Hematopoietic multipotent progenitor cell (in vitro differentiated cells): ENCODE measurements around the gene DYDC2. TPM values are rescaled to one million over a fixed set of nuclear protein-coding genes. Genes with fewer than 3 reads are reported as not detected.
A peak's percentile ranks its signal among the peaks of the same experiment; 100 is the strongest.
"Not testable (repeated sequence)": the region's sequence is repeated elsewhere in the genome, so short reads cannot be mapped to it uniquely, and the experiment has no call there.

Experiments used
- DNase-seq, 3 donors: peaks; one replicate each; pipeline ENCODE4 v3.0.0-alpha.2; 2011 to 2015; ENCODE audit warnings: low read depth in 2 of 3, low spot score in 2 of 3
- total RNA-seq: library from RNA; depleted of rRNA; stranded (reverse); fragments of >200 nt; gene quantifications from one replicate; pipeline ENCODE4 v1.2.3, GENCODE V29; 2012

DYDC2 gene
- not detected for total RNA-seq

GRCh38 chr10:80356563-80356988, at the start of gene DYDC2, which contains the start of gene DYDC1:
Gene DYDC2, plus strand, starts transcription at chr10:80356781. Its CDS starts 5,663 bp downstream, at chr10:80362444.
Gene DYDC1, minus strand, starts transcription at chr10:80356755. Its CDS starts 4,154 bp downstream, at chr10:80352601.
- peak; percentile 10 to 83 (median 68) for DNase-seq

GRCh38 chr10:80313523-80313922, 43.1 kb upstream of the DYDC2 start:
- no peak for DNase-seq

GRCh38 chr10:80315391-80315790, 41.2 kb upstream of the DYDC2 start:
- no peak for DNase-seq

- no peak for DNase-seq
Measured at GRCh38 chr10:80318742-80319141, 37.8 kb upstream of the DYDC2 start.

- no peak for DNase-seq
Measured at GRCh38 chr10:80319318-80319717, 37.3 kb upstream of the DYDC2 start.

GRCh38 chr10:80319725-80320290, 36.8 kb upstream of the DYDC2 start:
- DNase-seq: no peak

- DNase-seq: no peak
Measured at GRCh38 chr10:80320377-80320776, 36.2 kb upstream of the DYDC2 start.

- no peak for DNase-seq
Measured at GRCh38 chr10:80321183-80321582, 35.4 kb upstream of the DYDC2 start.

- no peak for DNase-seq
Measured at GRCh38 chr10:80322158-80322557, 34.4 kb upstream of the DYDC2 start.

- no peak for DNase-seq
Measured at GRCh38 chr10:80322711-80323110, 33.9 kb upstream of the DYDC2 start.

- DNase-seq: no peak
Measured at GRCh38 chr10:80323311-80323710, 33.3 kb upstream of the DYDC2 start.

GRCh38 chr10:80324086-80324485, 32.5 kb upstream of the DYDC2 start:
- peak in 1 of 3 donors; percentile 1 for DNase-seq

GRCh38 chr10:80324891-80325364, 31.7 kb upstream of the DYDC2 start:
- DNase-seq: no peak

- no peak for DNase-seq
Measured at GRCh38 chr10:80333983-80334382, 22.6 kb upstream of the DYDC2 start.

GRCh38 chr10:80344276-80344675, 12.3 kb upstream of the DYDC2 start:
- DNase-seq: no peak

GRCh38 chr10:80344912-80345311, 11.7 kb upstream of the DYDC2 start:
- DNase-seq: no peak

GRCh38 chr10:80350251-80350650, 6.3 kb upstream of the DYDC2 start:
- DNase-seq: peak in 1 of 3 donors; percentile 21

- no peak for DNase-seq
Measured at GRCh38 chr10:80351220-80351619, 5.4 kb upstream of the DYDC2 start.

GRCh38 chr10:80356989-80357850, 639 bp downstream of the DYDC2 start:
- DNase-seq: peak in 2 of 3 donors; percentile 22 to 36

- no peak for DNase-seq
Measured at GRCh38 chr10:80357851-80358125, 1.2 kb downstream of the DYDC2 start.

GRCh38 chr10:80358925-80359324, 2.3 kb downstream of the DYDC2 start:
- DNase-seq: not testable (repeated sequence)

- no peak for DNase-seq
Measured at GRCh38 chr10:80359644-80360043, 3.1 kb downstream of the DYDC2 start.
